Activated T-helper 9 cell treated with anti-CD3 and anti-CD28 coated beads, Interleukin-2, amount 50 U/mL, for 16 hours (primary cell): ENCODE data around the gene ITGA2B.
"Not testable (repeated sequence)": the region's sequence is repeated elsewhere in the genome, so short reads cannot be mapped to it uniquely, and the experiment has no call there.

Experiments used
- DNase-seq: peaks from one replicate; pipeline ENCODE4 v3.0.0-alpha.2; 2020; ENCODE audit warnings: low read depth

ITGA2B gene

DNA sequence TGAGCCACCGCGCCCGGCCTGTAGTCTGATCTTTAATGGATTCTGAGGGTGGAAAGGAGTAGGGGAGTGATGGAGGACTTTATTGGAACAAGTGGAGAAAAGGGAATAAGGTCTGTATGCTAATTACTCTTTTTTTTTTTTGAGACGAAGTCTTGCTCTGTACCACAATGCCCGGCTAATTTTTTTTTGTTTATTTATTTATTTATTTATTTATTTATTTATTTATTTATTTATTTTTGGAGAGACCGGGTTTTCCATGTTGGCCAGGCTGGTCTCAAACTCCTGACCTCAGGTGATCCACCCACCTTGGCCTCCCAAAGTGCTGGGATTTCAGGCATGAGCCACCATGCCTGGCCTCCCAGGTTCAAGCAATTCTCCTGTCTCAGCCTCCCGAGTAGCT is 59.9 kb downstream of the ITGA2B start:
- not testable (repeated sequence) for DNase-seq

GRCh38 chr17:44327715-44328449 is 61.6 kb downstream of the ITGA2B start:
- no peak for DNase-seq

GRCh38 chr17:44326861-44327444 is 62.5 kb downstream of the ITGA2B start:
- DNase-seq, result peak; percentile 90

GRCh38 chr17:44324571-44325275 is 64.7 kb downstream of the ITGA2B start, which contains the start of gene SLC25A39:
SLC25A39 (minus strand) TSS chr17:44324823; CDS start chr17:44323562, 1,261 bp downstream.
- peak; percentile 95 for DNase-seq

DNA sequence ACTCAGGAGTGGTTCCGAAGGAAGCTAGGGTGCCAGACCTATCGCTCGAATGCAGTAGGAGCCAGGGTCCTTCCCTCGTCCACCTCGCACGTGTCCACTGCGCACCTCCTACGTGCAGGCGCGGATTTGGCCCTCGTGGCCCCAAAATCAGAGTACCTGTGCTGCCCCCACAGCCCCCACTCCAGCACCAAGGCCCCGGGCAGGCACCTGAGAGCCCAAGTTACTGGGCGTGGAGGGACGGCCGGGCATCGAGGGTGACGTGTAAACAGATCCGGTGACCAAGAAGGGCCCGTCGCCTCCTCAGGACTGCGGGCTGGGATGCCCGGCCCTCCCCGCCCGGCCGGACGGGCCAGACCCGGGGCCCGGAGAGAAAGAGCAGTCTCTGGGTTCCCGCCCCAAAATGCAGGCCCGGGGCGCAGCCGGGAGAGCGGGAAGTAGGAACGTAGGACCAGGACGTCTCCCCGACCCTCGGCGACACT is 65.3 kb downstream of the ITGA2B start:
- no peak for DNase-seq

- DNase-seq, result no peak
Observed at GRCh38 chr17:44323359-44324091, 65.9 kb downstream of the ITGA2B start.

DNA sequence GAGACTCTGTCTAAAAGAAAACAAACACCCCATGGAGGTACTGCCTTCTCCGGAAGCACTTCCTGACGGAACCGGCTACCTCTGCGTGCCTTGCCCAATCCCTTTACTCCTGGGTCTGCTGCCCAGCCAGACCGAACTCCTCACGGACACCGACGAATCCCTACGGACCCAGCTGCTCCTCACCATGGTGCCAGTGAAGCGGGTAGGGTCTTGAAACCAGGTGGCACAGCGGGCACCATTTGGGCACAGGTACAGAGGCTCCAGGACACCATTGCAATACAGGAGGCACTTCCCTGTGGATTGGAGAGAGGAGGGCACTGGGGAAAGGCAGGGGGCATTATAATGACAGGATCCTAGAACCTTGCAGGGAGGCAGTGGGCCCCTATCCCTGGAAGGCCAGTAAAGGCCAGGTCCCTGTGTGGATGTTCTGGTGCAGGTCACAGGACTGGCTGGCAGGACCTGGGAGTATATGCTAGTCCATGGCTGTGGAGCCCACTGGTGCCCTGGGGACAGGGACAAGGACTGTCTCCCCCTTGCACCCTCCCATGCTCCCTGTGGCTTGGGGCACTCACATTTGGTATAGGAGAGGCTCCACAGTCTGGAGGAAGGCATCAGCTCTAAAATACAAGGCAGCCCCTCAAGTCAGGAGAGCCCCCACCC is 67.1 kb downstream of the ITGA2B start:
- no peak for DNase-seq
